Neural progenitor cell (in vitro differentiated cells): Measurements from ENCODE around the gene RBFA. TPM values are rescaled to one million over a fixed set of nuclear protein-coding genes. Genes with fewer than 3 reads are reported as not detected.

ENCODE experiments used
- DNase-seq: peaks from one replicate; pipeline ENCODE4 v3.0.0-alpha.2; 2016; ENCODE audit warnings: low spot score
- H2AFZ ChIP-seq: fragments of 200-600 bp; sonication (generic); replicated peaks from 2 replicates; pipeline ENCODE4 v1.6.1; 2016; ENCODE audit warnings: antibody characterized with exemption
- H3F3A ChIP-seq: fragments of 200-600 bp; sonication (generic); 2 replicates; pipeline ENCODE4 v1.6.1; 2016; ENCODE audit warnings: antibody characterized with exemption, low read depth
- H3K27ac ChIP-seq: fragments of 200-600 bp; sonication (generic); 2 replicates; pipeline ENCODE4 v1.5.1; 2016; ENCODE audit warnings: mild to moderate bottlenecking
- H3K27me3 ChIP-seq: fragments of 200-600 bp; sonication (generic); 2 replicates; pipeline ENCODE4 v1.6.1; 2016; ENCODE audit warnings: mild to moderate bottlenecking, moderate library complexity
- H3K36me3 ChIP-seq: fragments of 200-600 bp; sonication (generic); 2 replicates; pipeline ENCODE4 v1.5.1; 2016
- H3K4me1 ChIP-seq: fragments of 200-600 bp; sonication (generic); 2 replicates; pipeline ENCODE4 v1.6.1; 2016; ENCODE audit warnings: mixed run types
- H3K4me2 ChIP-seq: fragments of 200-600 bp; sonication (generic); 2 replicates; pipeline ENCODE4 v1.6.1; 2016
- H3K4me3 ChIP-seq: fragments of 200-600 bp; sonication (generic); 2 replicates; pipeline ENCODE4 v1.5.1; 2016
- H3K79me2 ChIP-seq: fragments of 200-600 bp; sonication (generic); 2 replicates; pipeline ENCODE4 v1.6.1; 2016; ENCODE audit warnings: low read depth
- H3K9ac ChIP-seq: fragments of 200-600 bp; sonication (generic); 2 replicates; pipeline ENCODE4 v1.6.1; 2016
- H3K9me3 ChIP-seq: fragments of 200-600 bp; sonication (generic); 2 replicates; pipeline ENCODE4 v1.5.1; 2016; ENCODE audit warnings: low read depth
- H4K20me1 ChIP-seq: fragments of 200-600 bp; sonication (generic); 2 replicates; pipeline ENCODE4 v1.6.1; 2016; ENCODE audit warnings: low read depth
- H3K27ac Mint-ChIP-seq: 3 replicates; pipeline ENCODE4 v1.8.0; 2021; ENCODE audit warnings: mixed read lengths
- H3K27me3 Mint-ChIP-seq: 2 replicates; pipeline ENCODE4 v1.8.0; 2022; ENCODE audit warnings: low read depth, mild to moderate bottlenecking, inconsistent platforms, moderate library complexity, mixed read lengths; ENCODE audit not compliant: insufficient read depth
- H3K36me3 Mint-ChIP-seq: 3 replicates; pipeline ENCODE4 v1.8.0; 2021; ENCODE audit warnings: mixed read lengths
- H3K4me1 Mint-ChIP-seq: 3 replicates; pipeline ENCODE4 v1.8.0; 2021; ENCODE audit warnings: mixed read lengths
- H3K4me3 Mint-ChIP-seq: 3 replicates; pipeline ENCODE4 v1.8.0; 2021; ENCODE audit warnings: mild to moderate bottlenecking, moderate library complexity, mixed read lengths
- H3K9me3 Mint-ChIP-seq: 3 replicates; pipeline ENCODE4 v1.8.0; 2020; ENCODE audit warnings: mixed read lengths
- CTCF ChIP-seq: fragments of 200-600 bp; sonication (generic); IDR thresholded peaks from 2 replicates; pipeline ENCODE4 v1.5.1; 2017; ENCODE audit warnings: antibody characterized with exemption, mild to moderate bottlenecking
- EZH2 ChIP-seq: fragments of 200-600 bp; sonication (generic); IDR thresholded peaks from 2 replicates; pipeline ENCODE4 v1.6.1; 2017; ENCODE audit warnings: antibody characterized with exemption, mild to moderate bottlenecking, moderate library complexity
- EZH2phosphoT487 ChIP-seq: fragments of 200-600 bp; sonication (generic); IDR thresholded peaks from 2 replicates; pipeline ENCODE4 v1.6.1; 2017; ENCODE audit warnings: antibody characterized with exemption
- total RNA-seq: library from RNA; depleted of rRNA; stranded (reverse); fragments of >200 nt; gene quantifications from 2 replicates; pipeline ENCODE4 v1.2.3, GENCODE V29; 2015; ENCODE audit warnings: low replicate concordance

The RBFA gene
- total RNA-seq, 1 donor from 2014 or later, result 22.9 TPM

GRCh38 chr18:80065705-80066104, 31.5 kb downstream of the RBFA start:
- Histone ChIP-seq H3K9me3 (peaks cover 8% of the 10 kb centered on the region), H2AFZ (no peak overlapping the region), H3K36me3 (peaks cover 7% of the 10 kb centered on the region), H3K9ac (no peak overlapping the region), H3K27ac (no peak overlapping the region), H3K4me1 (no peaks in the 10 kb centered on the region), H3K79me2 (no peaks in the 10 kb centered on the region), H4K20me1 (no peaks in the 10 kb centered on the region), H3K4me2 (no peak overlapping the region), H3F3A (no peaks in the 10 kb centered on the region), H3K4me3 (no peak overlapping the region), H3K27me3 (no peaks in the 10 kb centered on the region)
- Mint-ChIP-seq H3K4me3 (no peak overlapping the region), H3K9me3 (peaks cover 23% of the 10 kb centered on the region), H3K27me3 (peaks cover 2% of the 10 kb centered on the region), H3K4me1 (no peaks in the 10 kb centered on the region), H3K36me3 (peaks cover 4% of the 10 kb centered on the region), H3K27ac (no peak overlapping the region)
- no peak for TF ChIP-seq CTCF
- TF ChIP-seq EZH2, result no peak
- TF ChIP-seq EZH2phosphoT487, result no peak
- no peak for DNase-seq

- H3K9ac ChIP-seq, result no peak overlapping the region
- H3K27ac ChIP-seq, result no peak overlapping the region
- H3K4me3 ChIP-seq, result no peak overlapping the region
- H3K4me1 Mint-ChIP-seq, result no peaks in the 10 kb centered on the region
- peaks cover 7% of the 10 kb centered on the region for H3K36me3 ChIP-seq
- no peaks in the 10 kb centered on the region for H4K20me1 ChIP-seq
- no peaks in the 10 kb centered on the region for H3K27me3 ChIP-seq
- no peaks in the 10 kb centered on the region for H3K27me3 Mint-ChIP-seq
- H3F3A ChIP-seq, result no peaks in the 10 kb centered on the region
- H3K36me3 Mint-ChIP-seq, result peaks cover 5% of the 10 kb centered on the region
- no peaks in the 10 kb centered on the region for H3K79me2 ChIP-seq
- no peak overlapping the region for H3K4me2 ChIP-seq
- DNase-seq, result no peak
- H3K27ac Mint-ChIP-seq, result no peak overlapping the region
- H3K9me3 Mint-ChIP-seq, result peaks cover 13% of the 10 kb centered on the region
- TF ChIP-seq EZH2 (no peak), EZH2phosphoT487 (no peak), CTCF (no peak)
- no peak overlapping the region for H2AFZ ChIP-seq
- H3K4me3 Mint-ChIP-seq, result no peak overlapping the region
- H3K4me1 ChIP-seq, result no peaks in the 10 kb centered on the region
- peaks cover 8% of the 10 kb centered on the region for H3K9me3 ChIP-seq
Observed at GRCh38 chr18:80067321-80067720, 33.1 kb downstream of the RBFA start.

DNA sequence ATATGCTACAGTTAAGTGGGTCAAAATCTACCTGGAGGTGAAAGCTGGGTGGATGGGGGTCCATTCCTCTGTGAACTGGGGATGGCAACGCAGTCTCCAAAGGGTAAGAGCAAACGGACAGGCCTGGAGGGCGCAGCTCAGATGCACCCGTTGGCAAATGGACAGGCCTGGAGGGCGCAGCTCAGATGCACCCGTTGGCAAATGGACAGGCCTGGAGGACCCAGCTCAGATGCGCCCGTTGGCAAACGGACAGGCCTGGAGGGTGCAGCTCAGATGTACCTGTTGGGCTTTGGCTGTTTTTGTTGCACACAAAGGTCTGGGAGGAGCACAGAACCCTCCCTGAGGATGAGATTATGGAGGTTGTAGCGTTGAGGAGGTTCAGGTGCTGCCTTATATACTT, 33.7 kb downstream of the RBFA start:
- Histone ChIP-seq H3K9me3 (peaks cover 3% of the 10 kb centered on the region), H4K20me1 (no peaks in the 10 kb centered on the region), H3K27ac (no peak overlapping the region), H3K4me1 (no peaks in the 10 kb centered on the region), H3F3A (no peaks in the 10 kb centered on the region), H3K79me2 (no peaks in the 10 kb centered on the region), H3K9ac (no peak overlapping the region), H3K4me3 (no peak overlapping the region), H3K36me3 (peaks cover 1% of the 10 kb centered on the region), H2AFZ (no peak overlapping the region), H3K4me2 (no peak overlapping the region), H3K27me3 (no peaks in the 10 kb centered on the region)
- H3K4me3 Mint-ChIP-seq, result no peak overlapping the region
- peaks cover 5% of the 10 kb centered on the region for H3K36me3 Mint-ChIP-seq
- H3K9me3 Mint-ChIP-seq, result peaks cover 7% of the 10 kb centered on the region
- H3K27ac Mint-ChIP-seq, result no peak overlapping the region
- H3K27me3 Mint-ChIP-seq, result no peaks in the 10 kb centered on the region
- DNase-seq, result no peak
- no peaks in the 10 kb centered on the region for H3K4me1 Mint-ChIP-seq
- no peak for TF ChIP-seq EZH2phosphoT487

- no peaks in the 10 kb centered on the region for H3K27me3 ChIP-seq
- H3K36me3 Mint-ChIP-seq, result peaks cover 5% of the 10 kb centered on the region
- no peaks in the 10 kb centered on the region for H4K20me1 ChIP-seq
- H3K9ac ChIP-seq, result no peak overlapping the region
- TF ChIP-seq EZH2 (no peak), CTCF (no peak), EZH2phosphoT487 (no peak)
- no peaks in the 10 kb centered on the region for H3K36me3 ChIP-seq
- H3K27me3 Mint-ChIP-seq, result no peaks in the 10 kb centered on the region
- no peaks in the 10 kb centered on the region for H3K4me1 Mint-ChIP-seq
- no peak overlapping the region for H2AFZ ChIP-seq
- no peak overlapping the region for H3K4me3 Mint-ChIP-seq
- H3K79me2 ChIP-seq, result no peaks in the 10 kb centered on the region
- peaks cover 7% of the 10 kb centered on the region for H3K9me3 Mint-ChIP-seq
- no peak for DNase-seq
- H3K9me3 ChIP-seq, result no peaks in the 10 kb centered on the region
- no peak overlapping the region for H3K4me2 ChIP-seq
- no peak overlapping the region for H3K4me3 ChIP-seq
- H3K27ac ChIP-seq, result no peak overlapping the region
- H3F3A ChIP-seq, result no peaks in the 10 kb centered on the region
- H3K27ac Mint-ChIP-seq, result no peak overlapping the region
- no peaks in the 10 kb centered on the region for H3K4me1 ChIP-seq
Observed at GRCh38 chr18:80068571-80069272, 34.5 kb downstream of the RBFA start.
